GDM1 (cell line): Measurements from ENCODE around the gene FERMT2.

Source experiments
- DNase-seq: peaks from one replicate; lab custom pipeline; 2025; lab: John Stamatoyannopoulos, UW

The FERMT2 gene, protein sequence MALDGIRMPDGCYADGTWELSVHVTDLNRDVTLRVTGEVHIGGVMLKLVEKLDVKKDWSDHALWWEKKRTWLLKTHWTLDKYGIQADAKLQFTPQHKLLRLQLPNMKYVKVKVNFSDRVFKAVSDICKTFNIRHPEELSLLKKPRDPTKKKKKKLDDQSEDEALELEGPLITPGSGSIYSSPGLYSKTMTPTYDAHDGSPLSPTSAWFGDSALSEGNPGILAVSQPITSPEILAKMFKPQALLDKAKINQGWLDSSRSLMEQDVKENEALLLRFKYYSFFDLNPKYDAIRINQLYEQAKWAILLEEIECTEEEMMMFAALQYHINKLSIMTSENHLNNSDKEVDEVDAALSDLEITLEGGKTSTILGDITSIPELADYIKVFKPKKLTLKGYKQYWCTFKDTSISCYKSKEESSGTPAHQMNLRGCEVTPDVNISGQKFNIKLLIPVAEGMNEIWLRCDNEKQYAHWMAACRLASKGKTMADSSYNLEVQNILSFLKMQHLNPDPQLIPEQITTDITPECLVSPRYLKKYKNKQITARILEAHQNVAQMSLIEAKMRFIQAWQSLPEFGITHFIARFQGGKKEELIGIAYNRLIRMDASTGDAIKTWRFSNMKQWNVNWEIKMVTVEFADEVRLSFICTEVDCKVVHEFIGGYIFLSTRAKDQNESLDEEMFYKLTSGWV

GRCh38 chr14:52950898-52951680 lies at the start of gene FERMT2:
Gene FERMT2, minus strand, starts transcription at chr14:52951050. Its CDS starts 482 bp downstream, at chr14:52950568.
- no peak for DNase-seq

- DNase-seq = no peak
Measured at GRCh38 chr14:52998376-52999015, 47.6 kb upstream of the FERMT2 start.

DNA sequence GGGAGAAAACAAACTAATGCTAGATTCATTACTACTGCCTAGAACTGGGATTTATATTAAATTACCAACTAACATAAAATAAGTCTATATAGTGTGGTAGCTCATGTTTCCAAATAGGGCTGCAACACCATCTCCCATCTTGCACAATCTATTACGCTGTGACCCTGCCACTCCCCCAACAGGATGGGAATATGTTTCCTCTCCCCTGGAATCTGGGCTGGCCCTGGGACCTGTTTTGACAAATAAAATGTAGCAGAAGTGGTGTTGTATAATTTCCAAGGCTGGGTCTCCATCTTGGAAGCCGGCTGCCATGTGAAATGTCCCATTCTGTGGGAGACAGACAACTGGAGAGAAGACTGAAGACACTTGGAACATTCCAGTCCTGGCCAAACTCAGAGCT lies 45.6 kb upstream of the FERMT2 start:
- DNase-seq = no peak

DNA sequence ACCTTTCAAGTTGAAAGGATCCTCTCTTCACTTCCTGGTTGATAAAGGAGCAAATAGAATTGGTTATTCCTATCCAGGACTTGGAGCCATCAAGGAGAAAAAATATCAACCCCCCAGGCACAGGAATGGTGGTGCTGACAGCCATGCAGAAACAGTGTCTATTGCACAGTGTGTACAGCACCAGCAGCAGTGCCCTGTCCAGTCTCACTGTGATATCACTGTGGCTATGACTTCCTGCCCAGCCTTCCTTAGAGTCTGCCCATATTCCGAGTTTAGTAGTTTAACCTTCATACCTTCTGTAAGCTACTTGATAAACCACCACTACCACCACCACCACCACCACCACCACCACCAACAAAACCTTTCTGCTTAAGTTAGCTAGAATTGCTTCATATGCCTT lies 45.1 kb upstream of the FERMT2 start:
- DNase-seq = no peak

GRCh38 chr14:52992236-52992870 lies 41.5 kb upstream of the FERMT2 start:
- no peak for DNase-seq

DNA sequence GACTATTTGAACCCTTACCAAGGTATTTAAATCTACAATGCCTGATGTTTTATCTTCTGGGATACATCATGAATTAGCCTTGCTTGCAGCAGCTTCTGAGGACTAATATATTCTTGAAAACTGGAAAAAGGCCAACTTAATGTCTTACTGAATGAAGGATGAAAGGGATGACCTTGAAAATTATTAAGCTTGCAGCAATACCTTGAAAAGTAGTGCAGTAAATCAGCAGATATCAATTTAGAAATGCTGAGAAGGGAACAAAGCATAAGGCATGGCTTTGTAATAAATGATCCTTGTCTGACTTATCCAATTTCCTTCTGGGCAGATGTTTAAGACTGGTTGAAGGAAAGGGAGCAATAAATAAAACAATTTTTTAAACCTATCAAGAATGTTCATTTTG lies 37.3 kb upstream of the FERMT2 start:
- no peak for DNase-seq

DNA sequence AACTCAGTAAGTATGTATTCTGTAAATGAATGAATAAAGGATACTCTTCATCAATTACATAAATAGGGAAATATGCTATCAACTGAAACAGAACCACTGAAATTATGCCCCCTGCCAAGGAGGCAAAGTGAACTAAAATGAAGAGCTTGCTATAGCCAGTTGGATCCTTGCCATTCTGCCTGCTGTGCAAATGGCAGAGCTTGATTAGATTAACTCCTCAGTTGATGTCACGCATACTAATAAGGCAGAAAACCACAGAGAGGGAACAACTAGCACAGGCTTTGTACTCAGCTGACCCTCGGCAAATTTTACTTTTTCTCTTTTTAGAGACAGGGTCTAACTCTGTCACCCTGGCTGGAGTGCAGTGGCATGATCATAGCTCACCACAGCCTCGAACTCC lies 36.7 kb upstream of the FERMT2 start:
- no peak for DNase-seq

- no peak for DNase-seq
Measured at GRCh38 chr14:52987042-52987441, 36.2 kb upstream of the FERMT2 start.

DNA sequence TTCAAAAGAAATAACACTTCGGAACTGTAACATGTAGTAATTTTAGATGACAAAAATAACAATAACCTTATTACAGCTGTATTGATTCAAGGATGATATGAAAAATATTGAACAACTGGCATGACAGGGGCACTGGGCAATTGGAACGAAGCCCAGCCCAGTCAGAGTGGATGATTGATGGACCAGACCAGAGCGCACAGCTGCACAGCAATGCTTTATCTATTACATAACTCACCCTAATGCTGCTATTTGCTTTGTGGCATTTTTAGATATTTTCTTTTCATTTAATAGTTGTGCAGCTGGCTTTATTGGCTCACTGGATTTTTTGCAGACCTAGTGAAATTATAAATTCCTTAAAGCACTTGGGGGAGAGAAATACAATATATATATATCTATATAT lies 26.9 kb upstream of the FERMT2 start:
- DNase-seq = no peak

DNA sequence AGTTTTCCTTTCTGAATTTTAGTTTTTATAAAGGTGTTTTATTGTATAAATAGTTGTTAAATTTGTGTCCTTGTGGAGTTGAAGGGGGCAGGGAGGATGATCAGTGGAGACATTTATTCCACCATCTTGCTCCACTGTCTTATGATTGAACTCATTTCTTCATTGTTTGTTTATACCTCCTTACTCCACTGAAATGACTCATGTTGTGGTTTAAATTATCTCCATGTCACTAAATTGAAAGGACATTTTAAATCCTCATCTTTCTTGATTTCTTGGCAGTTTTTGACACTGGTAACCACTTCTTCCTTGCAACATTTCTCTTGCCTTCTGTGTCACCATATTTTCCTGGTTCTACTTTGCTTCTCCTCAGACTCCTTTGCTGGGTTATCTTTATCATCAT lies 23.6 kb upstream of the FERMT2 start:
- no peak for DNase-seq

GRCh38 chr14:52961060-52961639 lies 10.3 kb upstream of the FERMT2 start:
- DNase-seq = peak; percentile 11

- no peak for DNase-seq
Measured at GRCh38 chr14:52960627-52961026, 9.8 kb upstream of the FERMT2 start.

GRCh38 chr14:52954346-52955214 lies 3.7 kb upstream of the FERMT2 start:
- DNase-seq = no peak

GRCh38 chr14:52951681-52952554 lies 1.1 kb upstream of the FERMT2 start:
- DNase-seq = no peak

DNA sequence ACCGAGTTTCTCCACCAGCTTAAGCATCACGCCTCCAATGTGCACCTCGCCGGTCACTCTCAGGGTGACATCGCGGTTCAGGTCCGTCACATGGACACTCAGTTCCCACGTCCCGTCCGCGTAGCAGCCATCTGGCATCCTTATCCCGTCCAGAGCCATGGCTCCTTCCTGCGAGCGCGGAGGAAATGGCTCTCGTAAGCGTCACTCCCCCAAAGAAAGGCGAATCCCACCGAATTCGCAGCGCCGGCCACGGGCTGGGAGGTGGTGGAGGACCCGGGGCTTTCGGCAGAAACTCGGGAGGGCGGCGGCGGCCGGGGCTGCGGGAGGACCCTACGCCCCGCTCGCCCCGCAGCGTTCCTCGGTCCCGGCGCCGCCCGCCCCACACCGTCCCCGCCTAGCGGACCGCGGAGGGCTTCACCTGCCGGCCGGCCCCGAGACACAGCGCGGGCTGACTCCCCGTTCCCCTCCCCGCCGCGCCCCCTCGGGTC lies 396 bp downstream of the FERMT2 start:
- DNase-seq = no peak

DNA sequence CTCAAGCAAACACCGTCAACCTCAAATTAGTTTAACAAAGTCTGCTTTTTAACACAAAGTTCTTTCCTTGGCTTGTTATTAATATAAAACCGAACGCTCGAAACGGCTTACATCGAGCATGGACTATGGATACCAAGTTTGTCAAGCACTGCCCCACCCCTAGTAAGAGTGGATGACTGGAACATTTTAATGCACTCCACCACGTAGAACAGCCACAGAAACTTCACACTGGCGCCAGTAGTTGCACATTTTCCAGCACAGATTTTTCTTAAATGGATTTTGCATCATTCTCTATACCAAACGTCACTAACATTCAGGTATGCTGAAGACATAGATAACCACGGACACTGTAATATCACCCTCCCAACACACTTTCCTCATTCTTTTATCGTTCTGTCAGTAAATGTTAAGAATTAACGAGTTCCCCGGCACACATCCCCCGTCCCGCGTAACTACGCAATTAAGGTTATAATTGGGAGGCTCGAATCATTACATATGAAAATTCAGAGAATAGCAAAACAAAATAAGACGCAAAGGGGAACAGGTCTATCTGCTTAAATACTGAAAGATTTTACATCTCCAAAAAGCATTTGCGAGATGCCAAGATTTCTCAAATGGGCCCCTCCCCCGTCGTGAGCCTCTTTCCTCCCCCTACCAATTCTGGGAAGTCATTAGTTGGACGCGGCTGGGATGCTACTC lies 990 bp downstream of the FERMT2 start:
- no peak for DNase-seq

- DNase-seq = no peak
Measured at GRCh38 chr14:52949249-52949648, 1.6 kb downstream of the FERMT2 start.

- DNase-seq = no peak
Measured at GRCh38 chr14:52948836-52949235, 2.0 kb downstream of the FERMT2 start.

DNA sequence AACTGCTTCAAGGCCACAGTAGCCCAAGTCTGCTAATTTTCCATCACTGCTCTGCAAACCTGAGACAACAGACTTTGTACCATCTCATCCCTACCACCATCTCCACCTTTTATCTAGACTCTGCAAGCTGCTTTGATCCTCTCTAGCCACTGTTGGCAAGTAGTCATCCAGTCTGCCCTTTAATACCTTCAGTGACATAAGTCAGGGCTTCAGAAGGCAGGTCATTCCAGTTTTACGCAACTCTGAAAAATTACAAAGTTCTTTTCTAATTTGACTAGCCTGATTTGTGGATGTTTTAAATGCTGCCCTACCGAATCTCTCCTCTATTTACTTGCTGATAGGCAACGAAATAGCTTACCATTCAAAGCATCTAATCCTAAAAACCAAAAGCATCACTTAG lies 2.8 kb downstream of the FERMT2 start:
- no peak for DNase-seq
